ENCODE measurements around the gene MYLK4. TPM values are rescaled to one million over a fixed set of nuclear protein-coding genes. Genes with fewer than 3 reads are reported as not detected.

The MYLK4 gene
- polyA plus RNA-seq (ENCODE audit: insufficient read length) = 12.3 TPM

DNA sequence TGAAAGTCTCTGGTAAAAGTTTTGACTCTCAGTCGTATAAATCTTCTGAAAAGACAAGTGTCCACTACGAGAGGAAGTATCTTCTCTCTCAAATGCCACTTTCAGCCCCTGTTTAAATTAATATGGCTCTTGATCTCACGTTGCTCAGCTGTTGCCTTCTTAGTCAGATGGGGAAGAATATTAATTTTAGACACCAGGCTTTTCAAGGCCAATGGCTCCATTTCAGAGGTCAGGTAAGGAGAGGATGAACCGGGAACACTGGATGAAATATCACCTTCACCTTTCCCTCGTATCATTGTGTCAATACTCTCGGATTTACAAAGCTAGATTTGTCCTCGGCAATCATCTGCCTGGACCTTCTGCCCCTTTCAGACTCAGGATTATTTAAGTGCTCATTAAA, at the start of gene MYLK4:
Gene MYLK4, minus strand, starts transcription at position 91 of the 400 bp plus-strand sequence. CDS start 1,628 bp downstream, outside the sequence.
- no peak for DNase-seq

DNA sequence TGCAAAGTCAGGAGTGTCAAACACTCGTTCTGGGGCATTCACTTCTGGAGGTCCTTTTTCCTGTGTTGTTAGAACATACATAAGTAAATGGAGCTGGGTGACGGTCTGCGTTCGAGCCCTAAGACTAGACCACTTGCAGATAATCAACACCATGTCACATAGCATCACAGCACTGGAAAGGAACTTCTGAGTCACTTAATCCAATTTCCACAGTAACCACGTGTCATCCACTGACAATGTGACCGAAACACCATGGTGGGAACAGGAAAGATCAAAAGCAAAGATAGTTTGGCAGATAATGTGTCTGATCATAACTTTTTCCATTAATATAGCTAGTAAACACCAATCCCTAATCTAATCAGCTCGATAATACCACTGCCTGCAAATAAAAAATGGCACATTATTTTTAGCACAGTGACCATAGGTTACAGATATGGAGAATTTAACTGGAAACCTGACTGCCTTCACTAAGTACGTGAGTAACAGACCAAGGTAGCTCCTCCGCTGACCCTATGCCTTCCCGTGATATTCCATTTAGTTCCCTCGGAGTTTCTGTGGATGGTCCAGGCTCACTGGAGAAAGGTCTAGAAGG, 49.3 kb upstream of the MYLK4 start:
- DNase-seq = no peak

DNA sequence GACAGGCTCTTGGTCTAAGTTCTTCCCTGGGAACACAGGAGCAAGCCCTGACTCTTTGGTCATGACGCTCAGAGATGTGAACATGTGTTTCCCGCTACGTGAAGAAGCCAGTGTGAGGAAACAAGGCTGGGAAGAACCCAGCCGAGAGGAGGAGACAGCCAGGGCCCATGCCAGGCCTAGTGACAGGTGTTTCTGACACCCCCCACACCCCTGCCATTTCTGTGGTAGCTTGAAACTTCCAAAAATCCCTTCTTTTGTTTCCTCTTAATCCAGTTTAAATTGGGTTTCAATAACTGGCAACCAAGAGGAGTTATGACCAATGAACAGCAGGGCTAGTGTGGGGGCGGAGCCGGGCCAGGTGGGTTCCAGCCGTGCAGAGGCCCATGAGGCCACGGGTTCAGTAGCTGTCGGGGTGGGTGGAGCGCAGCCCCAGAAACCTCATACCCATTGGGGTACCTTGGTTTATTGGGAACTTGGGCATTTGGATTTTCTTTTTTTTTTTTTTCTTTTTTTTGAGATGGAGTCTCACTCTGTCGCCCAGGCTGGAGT, 47.9 kb upstream of the MYLK4 start:
- no peak for DNase-seq

DNA sequence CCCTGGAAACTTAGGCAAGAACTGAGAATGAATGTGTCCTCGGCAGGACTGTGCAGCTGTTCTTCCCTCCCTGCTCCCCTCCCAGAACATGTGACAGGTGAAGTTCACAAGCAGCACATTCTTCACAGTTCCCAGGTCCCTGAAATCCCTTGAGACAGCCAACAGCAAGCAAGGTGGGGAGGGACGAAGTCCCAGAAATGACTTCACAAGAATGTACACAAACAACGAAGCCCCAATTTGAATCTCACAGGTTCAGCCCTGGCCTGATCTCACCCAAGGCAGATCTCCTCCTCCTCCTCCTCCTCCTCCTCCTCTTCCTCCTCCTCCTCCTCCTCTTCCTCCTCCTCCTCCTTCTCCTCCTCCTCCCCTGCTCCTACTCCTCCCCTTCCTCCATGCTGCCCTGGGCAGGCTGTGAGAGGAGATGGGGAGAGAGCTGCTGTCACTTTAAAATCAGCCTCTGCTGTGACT, 46.9 kb upstream of the MYLK4 start:
- DNase-seq = no peak

DNA sequence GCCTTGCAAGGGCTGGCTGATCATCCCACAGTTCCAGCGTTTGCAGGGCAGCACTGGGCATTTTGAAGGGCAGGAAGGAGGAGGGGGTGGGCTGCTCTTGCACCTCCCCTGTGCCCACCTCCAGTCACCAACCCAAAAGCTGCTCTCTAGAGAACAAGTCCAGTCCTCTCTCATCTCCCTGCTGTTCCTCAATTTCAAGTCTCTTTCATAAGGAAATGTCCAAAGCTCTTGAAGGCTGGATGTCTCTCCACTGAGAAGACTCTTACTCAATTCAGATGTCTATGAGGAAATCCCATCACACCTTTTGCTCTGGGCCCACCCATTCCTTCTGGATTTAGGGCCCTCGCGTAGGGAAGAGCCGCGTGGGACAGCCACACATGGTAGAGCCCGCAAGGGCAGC, 46.1 kb upstream of the MYLK4 start:
- DNase-seq = no peak

DNA sequence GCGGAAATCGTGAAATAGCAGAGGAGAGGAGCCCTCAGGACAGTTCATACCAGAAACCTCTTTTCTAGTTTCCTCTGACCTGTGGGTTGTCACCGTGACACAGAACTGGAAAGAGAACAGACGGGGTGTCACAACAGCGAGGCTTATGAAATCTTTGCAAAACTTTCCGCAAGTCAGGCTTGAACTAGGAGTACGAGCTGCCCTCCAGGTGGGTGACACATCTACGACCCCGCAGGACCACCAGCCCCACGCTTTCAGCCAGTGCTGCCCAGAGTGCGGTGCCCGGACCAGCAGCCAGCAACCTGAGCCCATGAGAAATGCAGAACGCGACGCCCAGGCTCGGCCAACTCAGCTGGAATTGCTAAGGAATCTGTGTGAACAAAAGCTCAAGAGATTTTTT, 45.2 kb upstream of the MYLK4 start:
- DNase-seq = no peak

DNA sequence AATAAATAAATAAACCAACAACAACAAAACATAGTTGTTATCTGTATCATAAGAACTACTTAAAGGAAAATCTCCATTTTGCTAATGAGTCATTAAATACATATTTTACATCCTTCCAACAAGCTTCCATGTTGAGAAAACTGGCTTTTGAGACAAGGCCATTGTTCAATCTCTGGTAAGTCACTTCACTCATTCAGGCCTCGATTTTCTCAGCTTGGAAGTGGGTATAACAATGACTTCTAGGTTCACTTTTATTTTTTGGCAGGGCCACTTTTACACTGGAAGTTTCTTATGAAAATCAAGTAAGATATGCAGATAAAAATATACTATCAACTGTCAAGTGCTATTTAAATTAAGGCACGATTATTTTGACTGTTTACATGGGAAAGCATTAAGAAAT, 44.4 kb upstream of the MYLK4 start:
- no peak for DNase-seq

DNA sequence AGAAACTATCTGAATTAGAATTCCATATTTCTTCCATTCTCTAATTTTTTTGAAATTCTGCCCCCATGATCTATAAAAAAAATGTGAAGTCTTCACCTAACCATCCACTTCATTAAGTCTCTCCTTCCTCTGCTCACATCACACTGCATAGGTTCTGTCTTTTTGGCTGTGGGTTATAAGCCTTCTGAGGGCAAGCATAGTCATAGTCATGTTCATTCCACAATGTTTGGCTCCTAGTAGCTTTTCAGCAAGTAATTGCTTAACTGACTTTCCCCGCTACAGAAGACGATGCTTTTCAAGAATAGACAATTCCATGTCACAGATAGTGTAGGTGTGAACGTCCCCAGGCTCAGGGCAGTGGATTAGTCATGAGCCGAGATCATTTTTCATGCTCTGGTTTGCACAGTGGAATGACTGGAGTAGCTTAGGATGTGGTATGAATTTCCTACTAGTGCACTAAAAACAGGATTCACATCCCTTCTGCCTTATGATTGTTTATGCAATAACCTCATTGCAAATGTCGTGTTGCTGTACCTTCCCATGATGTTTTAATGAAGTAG, 43.5 kb upstream of the MYLK4 start:
- DNase-seq = no peak

DNA sequence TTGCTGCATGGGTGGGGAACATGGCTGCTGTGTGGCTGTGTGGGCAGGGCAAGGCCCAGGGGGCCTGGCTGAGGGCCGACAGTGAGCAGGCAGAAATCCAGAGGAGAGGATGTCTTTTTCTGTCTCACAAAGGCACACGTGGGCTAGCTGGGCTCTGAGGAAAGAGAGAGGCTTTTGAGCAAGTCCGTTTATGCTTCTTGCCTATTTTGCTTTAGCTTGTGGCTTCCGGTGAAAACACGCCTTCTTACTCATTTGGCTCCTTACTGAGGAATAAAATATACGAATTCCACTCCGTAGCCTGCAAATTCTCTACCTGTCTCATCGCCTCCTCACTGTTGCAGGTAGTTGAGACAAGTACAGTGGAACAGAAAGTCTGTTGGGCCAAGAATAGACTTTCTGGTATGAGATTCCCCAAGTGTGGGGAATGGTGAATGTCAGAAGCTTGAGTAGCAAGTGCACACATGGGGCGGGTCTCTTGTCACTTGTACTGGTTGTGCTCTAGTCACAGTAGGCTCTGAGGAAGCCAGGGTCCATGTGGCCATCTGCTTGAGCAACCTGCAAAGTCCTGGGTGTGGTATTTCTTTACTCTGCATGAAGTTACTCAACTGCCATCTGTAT, 42.9 kb upstream of the MYLK4 start:
- DNase-seq = no peak

DNA sequence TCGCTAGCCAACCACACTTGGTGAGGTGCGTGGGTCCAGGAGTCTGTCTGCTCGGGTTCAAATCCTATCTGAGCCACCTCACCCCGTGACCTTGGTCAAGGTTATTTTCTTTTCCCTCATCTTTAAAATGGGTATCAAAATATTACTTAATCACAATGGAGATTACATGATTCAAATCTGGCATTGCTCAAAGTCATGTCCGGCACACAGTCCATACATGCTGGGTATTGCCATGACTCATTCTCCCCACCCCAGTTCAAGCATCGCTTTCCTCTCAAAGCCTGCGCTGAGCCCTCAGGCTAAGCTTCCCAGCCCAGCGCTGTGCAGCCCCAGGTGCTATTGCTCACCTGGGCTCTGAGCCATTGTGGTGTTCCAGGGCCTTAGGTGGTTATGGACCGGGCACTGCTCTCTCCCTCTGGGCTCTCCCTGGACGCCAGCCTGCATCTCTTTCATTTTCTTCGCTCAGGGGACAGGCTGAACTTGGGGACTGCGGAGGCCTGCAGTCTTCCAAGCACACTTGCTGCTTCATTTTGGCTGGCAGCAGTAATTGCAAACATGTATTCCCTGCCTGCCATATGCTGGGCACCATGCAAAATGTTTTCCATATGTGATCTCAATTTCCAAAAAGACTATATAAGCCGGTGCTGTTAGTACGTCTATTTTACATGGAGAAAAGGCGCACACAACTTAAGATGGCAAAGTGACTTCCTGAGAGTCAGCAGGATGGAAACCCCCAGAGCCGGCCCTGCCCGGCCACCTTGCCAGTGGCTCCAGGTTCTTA, 41.8 kb upstream of the MYLK4 start:
- no peak for DNase-seq

DNA sequence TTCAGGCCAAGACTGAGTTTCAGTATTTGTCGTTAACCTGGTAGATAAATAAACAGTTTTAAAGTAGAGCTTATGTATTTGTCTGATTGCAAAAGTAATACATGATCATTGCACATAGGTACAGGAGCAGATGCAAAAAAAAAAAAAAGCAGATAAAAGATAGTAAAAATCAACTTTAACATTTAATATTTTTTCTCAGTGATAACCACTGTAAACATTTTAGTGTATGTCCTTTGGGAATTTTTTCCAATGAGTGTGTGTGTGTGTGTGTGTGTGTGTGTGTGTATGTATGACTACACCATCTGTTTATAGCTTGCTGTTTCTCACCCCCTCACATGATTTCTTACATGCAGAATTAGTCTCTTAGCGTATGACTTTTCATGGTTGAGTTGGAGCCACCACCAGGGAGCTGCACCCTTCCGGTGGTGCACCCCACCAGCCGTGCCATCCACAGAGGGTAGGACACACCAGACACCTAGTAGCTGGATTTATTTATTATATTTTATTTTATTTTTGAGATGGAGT, 40.8 kb upstream of the MYLK4 start:
- DNase-seq = no peak

DNA sequence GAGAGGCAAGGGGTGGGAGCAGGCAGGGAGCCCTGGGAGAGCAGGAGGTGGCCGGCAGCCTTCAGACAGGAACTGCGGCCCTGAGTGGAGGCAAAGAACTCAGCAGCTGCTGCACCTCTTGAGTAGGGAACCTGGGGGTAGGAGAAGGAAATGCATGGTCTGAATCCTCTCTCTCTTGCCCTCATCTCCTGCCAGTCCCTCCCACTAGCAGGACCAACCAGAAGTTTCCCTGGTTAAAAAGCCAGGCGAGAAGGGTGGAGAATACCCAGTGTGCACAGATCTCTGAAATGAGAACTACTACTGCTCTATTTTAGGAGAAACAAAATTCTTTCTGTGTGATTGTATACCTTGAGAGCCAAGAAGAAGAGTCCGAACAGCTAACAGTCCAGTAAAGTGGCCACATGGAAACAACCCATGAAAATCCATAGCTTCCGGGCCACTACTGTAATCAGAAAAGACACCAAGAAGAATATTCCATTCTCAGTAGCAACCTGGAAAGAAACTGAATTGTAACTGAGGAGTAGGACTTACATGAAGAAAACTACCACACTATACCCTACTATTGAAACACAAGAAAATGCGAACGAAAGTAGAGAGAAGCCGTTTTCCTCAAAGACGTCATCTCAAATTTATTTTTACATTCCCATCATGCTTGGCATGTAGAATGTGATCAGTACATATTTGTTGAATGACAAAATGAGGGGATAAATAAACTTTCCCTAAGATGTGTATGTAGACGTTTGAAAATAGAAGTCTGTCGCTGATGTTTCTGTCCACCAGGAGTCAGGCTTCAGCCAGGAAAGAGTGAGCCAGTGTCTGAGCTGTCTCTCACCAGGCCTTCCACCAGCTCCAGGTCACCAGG, 40.1 kb upstream of the MYLK4 start:
- peak; percentile 74 for DNase-seq

DNA sequence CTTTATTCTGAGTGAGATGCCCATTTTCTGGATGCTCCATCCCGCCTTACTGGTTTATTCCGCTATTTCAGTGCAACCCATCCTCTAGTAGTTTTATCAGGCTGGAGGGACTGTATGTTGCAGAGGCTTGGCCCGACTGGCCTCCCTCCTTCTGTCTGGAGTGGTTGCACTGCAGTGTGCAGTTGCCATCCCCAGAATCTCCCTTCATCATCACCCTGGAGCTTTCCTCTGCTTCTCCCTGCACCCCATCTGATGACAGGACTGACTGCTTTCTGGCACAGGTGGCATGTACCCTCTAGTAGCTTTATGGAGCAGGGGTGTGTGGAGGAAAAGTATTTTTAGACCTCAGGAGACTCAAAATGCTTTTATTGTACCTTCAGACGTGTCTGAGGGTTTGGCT, 35.5 kb upstream of the MYLK4 start:
- DNase-seq = no peak

DNA sequence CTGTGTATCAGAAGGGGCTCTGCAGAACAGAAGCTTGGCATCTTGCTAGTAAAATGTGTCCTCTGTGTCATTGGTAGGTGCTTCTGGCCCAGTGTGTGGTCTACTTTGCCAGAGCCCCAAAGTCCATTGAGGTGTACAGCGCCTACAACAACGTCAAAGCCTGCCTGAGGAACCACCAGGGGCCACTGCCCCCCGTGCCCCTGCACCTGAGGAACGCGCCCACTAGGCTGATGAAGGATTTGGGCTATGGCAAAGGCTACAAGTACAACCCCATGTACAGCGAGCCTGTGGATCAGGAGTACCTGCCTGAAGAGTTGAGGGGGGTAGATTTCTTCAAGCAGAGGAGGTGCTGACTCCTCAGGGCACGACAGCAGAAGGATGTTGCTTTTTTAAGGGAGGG, 34.2 kb upstream of the MYLK4 start:
- no peak for DNase-seq

DNA sequence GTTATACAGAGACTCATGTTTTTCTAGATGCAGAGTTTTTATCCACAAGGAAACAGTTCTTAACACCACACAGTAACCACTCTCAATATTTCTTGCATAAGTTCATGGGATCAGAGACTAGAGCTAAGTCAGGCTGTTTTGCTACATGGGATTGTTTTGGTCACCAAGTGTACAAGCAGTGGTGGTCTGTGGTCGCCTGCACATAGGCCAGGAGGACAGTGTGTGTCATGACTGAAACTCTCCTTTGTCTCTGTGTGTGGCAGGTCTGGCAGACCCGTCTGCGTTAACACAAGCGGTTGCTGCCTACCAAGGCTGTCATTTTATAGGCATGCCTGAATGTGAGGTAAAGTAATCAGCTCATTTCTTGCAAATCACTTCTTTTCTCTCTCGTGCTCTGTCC, 33.3 kb upstream of the MYLK4 start:
- no peak for DNase-seq

DNA sequence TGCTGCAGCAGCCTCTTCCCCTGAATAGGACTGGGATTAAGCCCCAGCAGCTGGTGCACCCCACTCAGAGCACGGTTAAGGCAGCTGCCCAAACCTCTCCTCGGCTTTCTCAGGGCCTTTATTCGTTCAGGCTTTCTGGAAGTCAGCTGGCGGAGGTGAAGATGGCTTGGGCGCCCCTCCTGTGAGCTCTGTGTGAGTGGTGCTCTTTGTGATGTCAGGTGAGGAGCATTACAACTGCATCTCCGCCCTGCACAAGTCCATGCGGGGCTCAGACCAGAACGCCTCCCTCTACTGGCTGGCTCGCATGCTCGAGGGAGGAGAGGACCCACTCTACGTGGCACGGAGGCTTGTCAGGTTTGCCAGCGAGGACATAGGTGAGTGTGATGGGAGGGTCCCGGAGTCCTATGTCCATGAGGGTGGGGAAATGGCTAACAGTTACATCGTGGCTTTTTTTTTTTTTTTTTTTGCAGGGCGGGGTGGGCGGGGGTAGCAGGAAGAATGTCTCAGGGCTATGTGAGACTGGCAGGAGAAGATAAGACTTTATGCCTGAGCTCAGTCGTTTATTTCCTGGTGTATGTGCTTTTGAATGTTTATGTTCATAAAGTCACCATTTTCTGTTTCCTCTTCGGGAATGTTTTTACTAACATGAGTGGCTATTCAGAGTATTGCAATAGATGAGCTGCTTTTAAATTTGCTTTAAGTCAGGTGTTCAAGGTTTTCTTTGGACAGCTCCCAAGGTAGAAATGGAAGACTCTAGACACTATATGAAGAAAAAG, 32.7 kb upstream of the MYLK4 start:
- no peak for DNase-seq

DNA sequence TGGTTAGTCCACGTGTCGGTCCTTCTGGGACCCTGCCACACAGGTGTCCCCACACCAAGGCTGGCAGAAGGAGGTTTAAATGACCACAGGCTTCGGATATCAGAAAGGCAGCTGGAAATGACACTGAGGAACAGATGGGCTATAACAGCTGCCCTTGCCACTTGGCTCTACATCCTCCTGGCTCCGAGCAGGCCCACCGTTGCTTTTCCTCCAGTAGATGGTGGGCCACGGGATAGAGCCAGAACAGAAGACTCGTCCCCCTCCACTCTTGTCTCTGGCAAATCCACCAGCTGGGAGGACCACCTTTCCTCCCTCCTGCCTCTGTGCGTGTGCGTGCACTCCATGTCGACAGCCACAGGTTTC, 32.1 kb upstream of the MYLK4 start:
- DNase-seq = peak; percentile 35

DNA sequence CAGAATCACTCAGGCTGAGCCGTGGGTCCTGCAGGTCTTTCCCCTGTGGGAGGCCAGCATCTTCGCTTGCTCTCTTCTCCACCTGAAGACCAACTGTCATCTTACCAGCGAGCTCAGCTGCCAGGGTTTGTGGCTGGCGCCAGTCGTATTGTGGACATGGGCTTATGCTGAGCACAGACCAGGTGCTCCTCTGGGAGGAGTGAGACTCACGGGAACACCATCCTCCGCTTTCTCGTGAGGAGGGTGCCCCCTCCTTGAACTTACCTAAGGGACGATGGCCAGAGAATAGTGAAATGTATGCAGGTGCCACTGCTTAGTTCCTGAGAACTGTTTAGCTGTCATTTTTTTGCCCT, 31.6 kb upstream of the MYLK4 start:
- DNase-seq = no peak

DNA sequence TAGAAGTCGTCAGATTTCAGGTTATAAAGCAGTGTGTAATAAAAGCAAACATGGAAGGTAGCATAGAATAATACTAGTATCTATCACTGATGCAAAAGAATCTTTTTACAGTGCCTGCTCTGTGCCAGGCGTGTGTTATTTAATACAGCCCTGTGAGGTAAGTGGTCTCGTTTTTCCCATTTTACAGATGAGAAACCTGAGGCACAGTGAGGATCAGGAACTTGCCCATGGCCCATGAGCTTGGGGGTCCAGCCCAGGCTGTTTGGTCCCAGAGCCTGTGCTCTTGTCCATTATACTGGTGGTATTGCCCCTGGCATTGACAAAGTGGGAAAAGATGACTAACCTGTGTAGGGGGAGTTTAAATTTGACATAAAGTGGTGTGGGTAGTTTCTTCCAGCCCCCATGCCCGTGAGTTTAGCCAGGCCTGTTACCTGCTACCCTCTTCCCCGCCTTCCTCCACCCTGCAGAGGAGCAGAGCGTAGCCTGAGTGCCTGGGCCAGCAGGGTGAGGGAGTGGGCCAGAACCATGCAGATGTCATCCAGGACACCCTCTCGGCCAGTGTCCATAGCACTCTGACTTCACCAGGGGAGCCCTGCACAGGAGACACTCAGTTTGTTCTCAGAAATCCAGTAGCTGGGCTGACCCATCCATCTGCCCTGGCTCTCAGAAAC, 31.1 kb upstream of the MYLK4 start:
- no peak for DNase-seq

DNA sequence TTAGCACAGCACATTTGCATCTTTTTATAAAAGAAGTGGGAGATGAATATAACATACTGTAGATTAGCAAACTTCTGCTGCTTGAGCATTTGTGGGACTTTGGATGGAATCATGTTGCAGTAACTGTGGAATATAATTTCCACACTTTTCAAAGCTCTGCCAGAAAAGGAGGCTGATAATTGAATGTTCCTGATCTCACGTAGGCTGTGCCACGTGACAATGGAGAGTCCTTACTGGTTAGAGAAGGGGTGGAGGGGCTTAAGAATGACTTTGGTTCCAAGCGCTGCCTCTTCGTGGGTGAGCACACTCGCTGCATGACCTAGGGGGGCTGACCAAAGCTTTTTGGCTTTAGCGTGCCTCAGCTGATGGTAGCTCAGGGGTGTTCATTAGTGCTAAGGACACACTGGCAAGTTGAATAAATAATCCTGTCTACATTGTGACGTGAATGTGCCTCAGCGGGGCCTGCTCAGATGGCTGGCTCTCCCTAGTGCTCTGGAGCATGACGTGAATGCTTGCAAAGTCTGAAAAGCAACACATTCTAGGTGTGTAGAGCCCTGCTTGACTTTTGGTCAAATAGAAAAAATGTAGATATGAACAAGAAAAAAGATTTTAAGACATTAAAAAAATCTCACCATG, 29.5 kb upstream of the MYLK4 start:
- no peak for DNase-seq
